Uterus (tissue), 4 donors: ENCODE measurements around the gene PLEKHG3. TPM values are rescaled to one million over a fixed set of nuclear protein-coding genes. Genes with fewer than 3 reads are reported as not detected.
"Not testable (repeated sequence)": the region's sequence is repeated elsewhere in the genome, so short reads cannot be mapped to it uniquely, and the experiment has no call there.

Source experiments
- DNase-seq, 2 donors: peaks; one replicate each; pipeline ENCODE4 v3.0.0-alpha.2; 2019 to 2020
- H3K27ac ChIP-seq, 2 donors: fragments of 200-600 bp; sonication (generic); 1 replicate in 1 of 2; 2 replicates in 1 of 2; pipeline ENCODE4 v1.5.1; 2016 to 2018
- H3K27me3 ChIP-seq, 2 donors: fragments of 200-600 bp; sonication (generic); one replicate each; pipeline ENCODE4 v1.5.1; 2018 to 2019; ENCODE audit warnings: control low read depth in 1 of 2
- H3K36me3 ChIP-seq, 2 donors: fragments of 200-600 bp; sonication (generic); one replicate each; pipeline ENCODE4 v1.5.1; 2019; ENCODE audit warnings: control low read depth in 1 of 2
- H3K4me1 ChIP-seq, 2 donors: fragments of 200-600 bp; sonication (generic); one replicate each; pipeline ENCODE4 v1.5.1; 2018 to 2019; ENCODE audit warnings: control low read depth in 1 of 2
- H3K4me3 ChIP-seq, 2 donors: fragments of 200-600 bp; sonication (generic); 1 replicate in 1 of 2; 2 replicates in 1 of 2; pipeline ENCODE4 v1.5.1; 2018 to 2019; ENCODE audit warnings: mild to moderate bottlenecking in 1 of 2
- H3K9me3 ChIP-seq, 2 donors: fragments of 200-600 bp; sonication (generic); one replicate each; pipeline ENCODE4 v1.5.1; 2019; ENCODE audit warnings: control low read depth in 1 of 2
- CTCF ChIP-seq, 4 experiments: fragments of 200-600 bp in 2 of 4; fragments of 450-650 bp in 2 of 4; sonication (generic) in 2 of 4; IDR thresholded peaks; one replicate each; pipeline ENCODE4 v1.5.1; 2016 to 2019; ENCODE audit warnings: antibody characterized with exemption in 4 of 4, mild to moderate bottlenecking in 2 of 4, moderate library complexity in 1 of 4
- POLR2A ChIP-seq, 2 donors: fragments of 450-650 bp; IDR thresholded peaks; one replicate each; pipeline ENCODE4 v1.6.1; 2016; ENCODE audit warnings: antibody characterized with exemption in 2 of 2, mild to moderate bottlenecking in 1 of 2, moderate library complexity in 1 of 2
- intact Hi-C: fragments of 100-400 bp; cut with DNase I; formaldehyde crosslinking; loops from one replicate; pipeline ENCODE4 v1.15.1; 2023; ENCODE audit warnings: low total_unique reads
- total RNA-seq, 4 donors: library from RNA; depleted of rRNA in 3 of 4; stranded (reverse); fragments of >200 nt in 3 of 4; gene quantifications; one replicate each; pipeline versions ENCODE4 v1.1.0 to v1.2.4, GENCODE V29; 2014 to 2023
- donor health status: DM: yes; HTN: yes; CAD: no.

Gene PLEKHG3
- 100 to 1,000 TPM in 1 of 4 donors, 10 to 100 TPM in 3; 40.5 to 178 (median 59.7) TPM for total RNA-seq

GRCh38 chr14:64704143-64704742, at the start of gene PLEKHG3:
TSS of gene PLEKHG3 (plus strand) at chr14:64704424. CDS start at chr14:64727632, 23,208 bp downstream.
- DNase-seq: peak; percentile 86 to 87

GRCh38 chr14:64654901-64655300, 49.3 kb upstream of the PLEKHG3 start:
- Histone ChIP-seq H3K4me1 (peaks cover 0 to 10% of the 10 kb centered on the region in 2 donors), H3K27ac (peak overlapping the region; percentile 59 to 71), H3K36me3 (no peaks in the 10 kb centered on the region), H3K27me3 (no peaks in the 10 kb centered on the region), H3K4me3 (no peak overlapping the region), H3K9me3 (no peaks in the 10 kb centered on the region)
- DNase-seq: no peak
- intact Hi-C loops: no loop called here
- TF ChIP-seq CTCF (IDR thresholded peaks at IDR 0.05): no peak

More at GRCh38 chr14:64704143-64704742, at the start of gene PLEKHG3:
- no peak for TF ChIP-seq CTCF (IDR thresholded peaks at IDR 0.05)
- TF ChIP-seq POLR2A (IDR thresholded peaks at IDR 0.05): peak; percentile 22 to 72
- H3K36me3 ChIP-seq: no peaks in the 10 kb centered on the region
- no peaks in the 10 kb centered on the region for H3K9me3 ChIP-seq
- intact Hi-C loops: no loop called here
- peaks cover 4 to 9% of the 10 kb centered on the region in 2 donors for H3K4me1 ChIP-seq
- H3K4me3 ChIP-seq: peak within 1 kb of the TSS; percentile 66 to 84
- H3K27ac ChIP-seq: peak within 1 kb of the TSS; percentile 94
- no peaks in the 10 kb centered on the region for H3K27me3 ChIP-seq

- Histone ChIP-seq H3K27me3 (no peaks in the 10 kb centered on the region), H3K36me3 (no peaks in the 10 kb centered on the region), H3K4me3 (no peak overlapping the region), H3K27ac (peak overlapping the region; percentile 71), H3K9me3 (no peaks in the 10 kb centered on the region), H3K4me1 (peaks cover 0 to 10% of the 10 kb centered on the region in 2 donors)
- TF ChIP-seq CTCF (IDR thresholded peaks at IDR 0.05) (no peak), POLR2A (IDR thresholded peaks at IDR 0.05) (no peak)
- intact Hi-C loops: no loop called here
- DNase-seq: peak; percentile 75 to 93
Measured at GRCh38 chr14:64656986-64657385, 47.2 kb upstream of the PLEKHG3 start.

GRCh38 chr14:64658201-64658600, 46.0 kb upstream of the PLEKHG3 start:
- Histone ChIP-seq H3K27me3 (no peaks in the 10 kb centered on the region), H3K27ac (no peak overlapping the region), H3K4me3 (no peak overlapping the region), H3K36me3 (no peaks in the 10 kb centered on the region), H3K9me3 (no peaks in the 10 kb centered on the region), H3K4me1 (peaks cover 0 to 10% of the 10 kb centered on the region in 2 donors)
- TF ChIP-seq POLR2A (IDR thresholded peaks at IDR 0.05): no peak
- TF ChIP-seq CTCF (IDR thresholded peaks at IDR 0.05): no peak
- DNase-seq: no peak
- intact Hi-C loops: no loop called here

- H3K27me3 ChIP-seq, intact Hi-C loops, H3K27ac ChIP-seq, H3K4me3 ChIP-seq, DNase-seq, H3K36me3 ChIP-seq, H3K9me3 ChIP-seq: not testable (repeated sequence)
- H3K4me1 ChIP-seq: peaks cover 0 to 10% of the 10 kb centered on the region in 2 donors
Measured at GRCh38 chr14:64658700-64659264, 45.4 kb upstream of the PLEKHG3 start.
